ENCODE results near the gene PDE4D. TPM values are rescaled to one million over a fixed set of nuclear protein-coding genes. Genes with fewer than 3 reads are reported as not detected.

PDE4D gene
- total and polyA plus RNA-seq, 2 donors (not counting 3 experiments of a cell fraction or from before 2014, with no cell fraction given), result 34.5 to 51.2 TPM

DNA sequence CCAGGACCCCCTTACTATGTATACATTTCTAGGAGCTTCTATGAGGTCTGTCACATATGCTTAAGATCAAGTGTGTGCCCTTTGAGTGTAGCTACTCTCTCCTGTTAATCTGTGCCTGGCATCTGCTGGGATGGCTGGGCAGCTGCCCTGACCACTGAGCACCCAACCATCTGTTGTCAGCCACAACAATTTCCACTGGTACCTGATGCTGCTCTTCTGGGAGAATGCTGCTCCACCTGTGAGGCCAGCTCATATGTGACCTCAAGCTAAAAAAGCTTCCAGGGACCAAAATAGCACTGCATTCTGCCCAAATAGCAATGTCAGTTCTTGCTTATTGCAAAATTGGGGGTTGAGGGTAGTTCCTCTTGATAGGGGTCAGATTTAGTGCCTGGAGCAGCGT is 715.0 kb downstream of the PDE4D start:
- Histone ChIP-seq H3K9me1 (replicated peaks; ENCODE audit: control insufficient read depth, extremely low read depth, insufficient read depth, low read length) (no peaks in the 10 kb centered on the region), H2AFZ (ENCODE audit: low read depth, low read length) (no peak overlapping the region), H3K9me3 (replicated peaks; ENCODE audit: control insufficient read depth, insufficient read depth, low read length) (no peaks in the 10 kb centered on the region), H3K9ac (replicated peaks; ENCODE audit: extremely low read depth, insufficient read depth, low read length) (no peak overlapping the region), H3K4me2 (ENCODE audit: insufficient read depth, low read length) (no peak overlapping the region), H3K36me3 (ENCODE audit: control insufficient read depth in 2 of 2, extremely low read depth in 1 of 2, insufficient read depth in 2 of 2, low read length in 2 of 2) (peaks cover 0 to 3% of the 10 kb centered on the region in 2 experiments), H3K27ac (ENCODE audit: insufficient read depth, low read depth, low read length) (no peak overlapping the region), H3K27me3 (ENCODE audit: control insufficient read depth in 2 of 2, insufficient read depth in 2 of 2, low read length in 2 of 2) (no peaks in the 10 kb centered on the region), H3K4me3 (replicated peaks in 1 of 3; ENCODE audit: insufficient read depth in 1 of 3, low read depth in 1 of 3, low read length in 3 of 3) (no peak overlapping the region), H4K20me1 (replicated peaks; ENCODE audit: control insufficient read depth, extremely low read depth, insufficient read depth, low read length) (no peaks in the 10 kb centered on the region), H3K79me2 (ENCODE audit: control insufficient read depth, insufficient read depth, low read length) (no peaks in the 10 kb centered on the region), H3K4me1 (ENCODE audit: control insufficient read depth, extremely low read depth, insufficient read depth, low read length) (no peaks in the 10 kb centered on the region)
- ChIA-PET CTCF (interaction anchor here (0.6 to 3.7 kb wide), 4 partner anchors 10 to 287 kb away, joined by 3 to 17 read pairs (median 4); no protein-coding TSS in a partner anchor), POLR2A (no interaction called here)
- intact Hi-C loops (cut with micrococcal nuclease) (no loop called here), dilution Hi-C loops (cut with MboI; ENCODE audit: extremely low pct_ligation_motif_present, low sequenced_read_pairs) (no loop called here)
- DNase-seq (ENCODE audit: low read depth, low spot score) (no peak), FAIRE-seq (no peak)
- no TSS peak for BruUV-seq (replicated peaks)
- TF ChIP-seq, protein P1, sequence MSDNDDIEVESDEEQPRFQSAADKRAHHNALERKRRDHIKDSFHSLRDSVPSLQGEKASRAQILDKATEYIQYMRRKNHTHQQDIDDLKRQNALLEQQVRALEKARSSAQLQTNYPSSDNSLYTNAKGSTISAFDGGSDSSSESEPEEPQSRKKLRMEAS (IDR thresholded peaks at IDR 0.05; ENCODE audit: insufficient read depth, insufficient read length), result no peak
- TF ChIP-seq JUN (IDR thresholded peaks at IDR 0.05; ENCODE audit: borderline replicate concordance, insufficient read depth, insufficient read length, low read depth), result no peak
- no peak for TF ChIP-seq POLR2A (IDR thresholded peaks at IDR 0.05; ENCODE audit: low read depth, low read length)
- TF ChIP-seq POLR2AphosphoS5 (IDR thresholded peaks at IDR 0.05; ENCODE audit: insufficient read depth, low read depth, low read length), result no peak
- no peak for TF ChIP-seq GATA2 (IDR thresholded peaks at IDR 0.05; ENCODE audit: insufficient read depth, insufficient read length, low read depth, low read length)
- TF ChIP-seq, protein P2, sequence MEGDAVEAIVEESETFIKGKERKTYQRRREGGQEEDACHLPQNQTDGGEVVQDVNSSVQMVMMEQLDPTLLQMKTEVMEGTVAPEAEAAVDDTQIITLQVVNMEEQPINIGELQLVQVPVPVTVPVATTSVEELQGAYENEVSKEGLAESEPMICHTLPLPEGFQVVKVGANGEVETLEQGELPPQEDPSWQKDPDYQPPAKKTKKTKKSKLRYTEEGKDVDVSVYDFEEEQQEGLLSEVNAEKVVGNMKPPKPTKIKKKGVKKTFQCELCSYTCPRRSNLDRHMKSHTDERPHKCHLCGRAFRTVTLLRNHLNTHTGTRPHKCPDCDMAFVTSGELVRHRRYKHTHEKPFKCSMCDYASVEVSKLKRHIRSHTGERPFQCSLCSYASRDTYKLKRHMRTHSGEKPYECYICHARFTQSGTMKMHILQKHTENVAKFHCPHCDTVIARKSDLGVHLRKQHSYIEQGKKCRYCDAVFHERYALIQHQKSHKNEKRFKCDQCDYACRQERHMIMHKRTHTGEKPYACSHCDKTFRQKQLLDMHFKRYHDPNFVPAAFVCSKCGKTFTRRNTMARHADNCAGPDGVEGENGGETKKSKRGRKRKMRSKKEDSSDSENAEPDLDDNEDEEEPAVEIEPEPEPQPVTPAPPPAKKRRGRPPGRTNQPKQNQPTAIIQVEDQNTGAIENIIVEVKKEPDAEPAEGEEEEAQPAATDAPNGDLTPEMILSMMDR (IDR thresholded peaks at IDR 0.05; ENCODE audit: extremely low read depth in 1 of 2, insufficient read depth in 1 of 2, low read depth in 1 of 2, low read length in 2 of 2), result no peak
- TF ChIP-seq FOS (IDR thresholded peaks at IDR 0.05; ENCODE audit: borderline replicate concordance, insufficient read depth, low read length), result no peak
- no peak for TF ChIP-seq MYC (IDR thresholded peaks at IDR 0.05; ENCODE audit: low read depth, low read length)
- no peak for TF ChIP-seq EZH2 (IDR thresholded peaks at IDR 0.05; ENCODE audit: borderline replicate concordance, low read depth, low read length, severe bottlenecking)

Data from endothelial cell of umbilical vein (primary cell).